B cell (primary cell): Measurements from ENCODE around the gene DNAAF1. TPM values are rescaled to one million over a fixed set of nuclear protein-coding genes. Genes with fewer than 3 reads are reported as not detected.

Experiments used
- ATAC-seq: fragments of 200-7000 bp; cut with Tn5 transposase; one replicate; pipeline ENCODE4 v1.10.0; 2021; ENCODE audit warnings: low read depth, mild to moderate bottlenecking, moderate number of reproducible peaks, moderate library complexity
- CTCF ChIA-PET: fragments of 350-600 bp; sonication (Branson Sonifier 250); formaldehyde crosslinking; loops from one replicate; lab custom pipeline; 2021; ENCODE audit warnings: antibody characterized with exemption, inconsistent platforms; lab: Charles Lee
- POLR2A ChIA-PET: fragments of 350-600 bp; sonication (Branson Sonifier 250); formaldehyde crosslinking; loops from one replicate; lab custom pipeline; 2021; ENCODE audit warnings: antibody characterized with exemption; lab: Charles Lee
- DNase-seq: peaks from one replicate; pipeline ENCODE4 v3.0.0; 2013
- H2AFZ ChIP-seq: 2 replicates; pipeline ENCODE4 v1.6.1; 2012; ENCODE audit warnings: mild to moderate bottlenecking, low read depth, low read length; ENCODE audit not compliant: insufficient read depth, poor library complexity, severe bottlenecking
- H3K27ac ChIP-seq, 2 donors: 1 replicate in 1 of 2; 2 replicates in 1 of 2; pipeline ENCODE4 v1.5.1; 2012 to 2013; ENCODE audit warnings: low read length in 2 of 2, mild to moderate bottlenecking in 2 of 2, moderate library complexity in 1 of 2
- H3K27me3 ChIP-seq, 4 experiments: fragments of 200-600 bp in 1 of 4; sonication (generic) in 1 of 4; replicated peaks in 1 of 4; 1 replicate in 2 of 4; 2 replicates in 2 of 4; pipeline versions ENCODE4 v1.6.1 to v1.7.0; 2013 to 2016; ENCODE audit warnings: low read length in 3 of 4, mild to moderate bottlenecking in 2 of 4, mixed read lengths in 1 of 4, moderate library complexity in 1 of 4; ENCODE audit not compliant: insufficient read depth in 4 of 4, control insufficient read depth in 3 of 4; ENCODE audit errors: control extremely low read depth in 1 of 4
- H3K36me3 ChIP-seq, 2 experiments: replicated peaks in 1 of 2; 1 replicate in 1 of 2; 2 replicates in 1 of 2; pipeline versions ENCODE4 v1.6.1 to v1.7.1; 2013; ENCODE audit warnings: low read length in 1 of 2; ENCODE audit not compliant: insufficient read depth in 2 of 2, control insufficient read depth in 1 of 2; ENCODE audit errors: control extremely low read depth in 1 of 2, extremely low read depth in 1 of 2
- H3K4me1 ChIP-seq, 2 donors: fragments of 200-600 bp in 1 of 2; sonication (generic) in 1 of 2; 1 replicate in 1 of 2; 2 replicates in 1 of 2; pipeline versions ENCODE4 v1.5.1 to v1.6.1; 2013 to 2017; ENCODE audit warnings: low read length in 2 of 2; ENCODE audit not compliant: control insufficient read depth in 2 of 2, insufficient read depth in 2 of 2
- H3K4me2 ChIP-seq: replicated peaks from 2 replicates; pipeline ENCODE3; 2012; ENCODE audit warnings: mild to moderate bottlenecking, low read depth, low read length; ENCODE audit not compliant: poor library complexity, severe bottlenecking
- H3K4me3 ChIP-seq, 5 experiments: fragments of 200-600 bp in 1 of 5; sonication (generic) in 1 of 5; 1 replicate in 3 of 5; 2 replicates in 2 of 5; pipeline versions ENCODE4 v1.5.1 to v1.7.0; 2011 to 2016; ENCODE audit warnings: low read length in 4 of 5, mild to moderate bottlenecking in 4 of 5, low read depth in 2 of 5, control low read depth in 1 of 5, moderate library complexity in 1 of 5; ENCODE audit not compliant: insufficient read depth in 1 of 5; ENCODE audit errors: control extremely low read depth in 1 of 5, extremely low read depth in 1 of 5
- H3K79me2 ChIP-seq: fragments of 200-600 bp; sonication (generic); one replicate; pipeline ENCODE4 v1.6.0; 2016; ENCODE audit warnings: low read length; ENCODE audit not compliant: control insufficient read depth, insufficient read depth
- H3K9ac ChIP-seq: fragments of 200-600 bp; sonication (generic); 2 replicates; pipeline ENCODE4 v1.6.1; 2017; ENCODE audit warnings: mild to moderate bottlenecking, low read length, moderate library complexity
- H3K9me3 ChIP-seq, 3 donors: one replicate each; pipeline versions ENCODE4 v1.6.1 to v1.7.1; 2013; ENCODE audit warnings: low read length in 2 of 3; ENCODE audit not compliant: control insufficient read depth in 2 of 3, insufficient read depth in 1 of 3; ENCODE audit errors: control extremely low read depth in 1 of 3
- H4K20me1 ChIP-seq: 2 replicates; pipeline ENCODE4 v1.6.0; 2012; ENCODE audit warnings: mild to moderate bottlenecking, low read length; ENCODE audit not compliant: insufficient read depth, control insufficient read depth, poor library complexity, severe bottlenecking
- H3K27ac Mint-ChIP-seq: one replicate; pipeline ENCODE4 v1.8.0; 2021; ENCODE audit warnings: mixed read lengths
- H3K27me3 Mint-ChIP-seq: one replicate; pipeline ENCODE4 v1.8.0; 2021; ENCODE audit warnings: mixed read lengths
- H3K4me1 Mint-ChIP-seq: one replicate; pipeline ENCODE4 v1.8.0; 2021; ENCODE audit warnings: mixed read lengths
- H3K4me3 Mint-ChIP-seq: one replicate; pipeline ENCODE4 v1.8.0; 2021; ENCODE audit warnings: mixed read lengths
- H3K9me3 Mint-ChIP-seq: one replicate; pipeline ENCODE4 v1.8.0; 2022; ENCODE audit warnings: mixed read lengths; ENCODE audit not compliant: insufficient read depth
- CTCF ChIP-seq: fragments of 200-600 bp; IDR thresholded peaks from one replicate; pipeline ENCODE4 v1.8.0; 2022; ENCODE audit warnings: antibody characterized with exemption, mild to moderate bottlenecking
- EZH2 ChIP-seq: IDR thresholded peaks from 2 replicates; pipeline ENCODE4 v1.6.1; 2012; ENCODE audit warnings: borderline replicate concordance, low read depth, mild to moderate bottlenecking, moderate library complexity, low read length; ENCODE audit not compliant: insufficient read depth, poor library complexity, severe bottlenecking
- WGBS: methylation state at CpG from one replicate; pipeline ENCODE4 v1.1.5; 2013; ENCODE audit warnings: missing lambda C conversion rate; ENCODE audit not compliant: insufficient coverage; 5-methylcytosine and 5-hydroxymethylcytosine counted together
- intact Hi-C: fragments of 100-400 bp; cut with micrococcal nuclease; formaldehyde crosslinking; loops from one replicate; pipeline ENCODE4 v1.10.0; 2022
- polyA minus RNA-seq: library from RNA; depleted of rRNA, polyadenylated mRNA; stranded (reverse); fragments of >200 nt; gene quantifications from 2 replicates; pipeline ENCODE4 v1.2.3, GENCODE V29; 2012
- polyA plus RNA-seq: library from polyadenylated mRNA; depleted of rRNA; stranded (reverse); fragments of >200 nt; gene quantifications from 2 replicates; pipeline ENCODE4 v1.2.3, GENCODE V29; 2012
- total RNA-seq, 2 donors: library from RNA; stranded (reverse); fragments of 120-200 nt in 1 of 2; gene quantifications; 1 replicate in 1 of 2; 2 replicates in 1 of 2; pipeline versions ENCODE4 v1.2.3 to v1.2.4, GENCODE V29; 2013 to 2022

The DNAAF1 gene
- total RNA-seq, result 0.29 and 0.30 TPM in 2 replicates
- total RNA-seq (2013), result 0.07 TPM
- polyA plus RNA-seq, result 0.13 and 0.24 TPM in 2 replicates
- polyA minus RNA-seq, result 0.17 and 0.78 TPM in 2 replicates

GRCh38 chr16:84144859-84145639 is at the start of gene DNAAF1, which contains the start of gene HSDL1:
Gene DNAAF1, plus strand, starts transcription at chr16:84145308. Its CDS starts 133 bp downstream, at chr16:84145441.
Gene HSDL1, minus strand, starts transcription at chr16:84145177. Its CDS starts 13,856 bp downstream, at chr16:84131321.
- H3K9ac ChIP-seq, result peak within 1 kb of the TSS; percentile 85
- H3K4me1 ChIP-seq, result peaks cover 3 to 14% of the 10 kb centered on the region in 2 donors
- peak within 1 kb of the TSS; percentile 79 for H3K4me2 ChIP-seq
- Mint-ChIP-seq H3K4me1 (peaks cover 14% of the 10 kb centered on the region), H3K27me3 (peaks cover 16% of the 10 kb centered on the region), H3K4me3 (peak within 1 kb of the TSS; percentile 96), H3K27ac (peak within 1 kb of the TSS; percentile 91), H3K9me3 (no peaks in the 10 kb centered on the region)
- H3K36me3 ChIP-seq, result no peaks in the 10 kb centered on the region
- under 1% methylated on average over 81 of the region's 89 CpGs for WGBS
- DNase-seq (peak; percentile 96), ATAC-seq (peak; percentile 88)
- intact Hi-C loops, result loop anchor here (1.0 to 5.0 kb wide), 6 partner anchors 29 to 882 kb away; partner anchors contain the start of genes HSBP1, KIAA0513, MBTPS1 and MLYCD
- no peaks in the 10 kb centered on the region for H3K9me3 ChIP-seq
- POLR2A ChIA-PET, result interaction anchor here (0.9 to 1.3 kb wide), 2 partner anchors 28 to 42 kb away, joined by 3 to 5 read pairs; partner anchors contain the start of genes MBTPS1 and TAF1C
- peak within 1 kb of the TSS; percentile 87 for H2AFZ ChIP-seq
- TF ChIP-seq EZH2 (no peak), CTCF (no peak)
- H3K79me2 ChIP-seq, result peaks cover 42% of the 10 kb centered on the region
- peak within 1 kb of the TSS; percentile 46 to 80 (median 75) for H3K4me3 ChIP-seq
- peaks cover 0 to 2% (median 0%) of the 10 kb centered on the region in 4 experiments for H3K27me3 ChIP-seq
- H4K20me1 ChIP-seq, result no peaks in the 10 kb centered on the region
- H3K27ac ChIP-seq, result peak within 1 kb of the TSS; percentile 34 to 86
- CTCF ChIA-PET, result interaction anchor here (1.3 to 1.5 kb wide), 3 partner anchors 28 to 42 kb away, joined by 4 to 8 read pairs (median 7); partner anchors contain the start of genes MBTPS1 and TAF1C

GRCh38 chr16:84095466-84095865 is 49.6 kb upstream of the DNAAF1 start:
- Histone ChIP-seq H4K20me1 (peaks cover 62% of the 10 kb centered on the region), H3K9ac (no peak overlapping the region), H3K9me3 (no peaks in the 10 kb centered on the region), H3K79me2 (peaks cover 38% of the 10 kb centered on the region), H3K36me3 (peaks cover 15 to 73% of the 10 kb centered on the region in 2 experiments), H3K27me3 (no peaks in the 10 kb centered on the region), H3K27ac (no peak overlapping the region), H3K4me1 (no peaks in the 10 kb centered on the region), H3K4me3 (no peak overlapping the region), H2AFZ (no peak overlapping the region), H3K4me2 (no peak overlapping the region)
- intact Hi-C loops, result no loop called here
- Mint-ChIP-seq H3K27ac (no peak overlapping the region), H3K9me3 (no peaks in the 10 kb centered on the region), H3K4me1 (no peaks in the 10 kb centered on the region), H3K27me3 (no peaks in the 10 kb centered on the region), H3K4me3 (no peak overlapping the region)
- WGBS, result 100% methylated on average over 11 of the region's 14 CpGs
- ATAC-seq, result no peak
- CTCF ChIA-PET, result no interaction called here
- POLR2A ChIA-PET, result no interaction called here
- no peak for TF ChIP-seq EZH2
- TF ChIP-seq CTCF, result no peak
- no peak for DNase-seq
